Vagina (tissue), 2 donors: ENCODE measurements around the gene MYH11.

Source experiments
- CTCF ChIP-seq, 3 experiments: fragments of 450-650 bp in 2 of 3; fragments of 200-600 bp in 1 of 3; sonication (generic) in 1 of 3; IDR thresholded peaks; one replicate each; pipeline ENCODE4 v1.5.1; 2017 to 2019; ENCODE audit warnings: antibody characterized with exemption in 3 of 3, mild to moderate bottlenecking in 2 of 3, moderate library complexity in 2 of 3
- POLR2AphosphoS5 ChIP-seq, 2 donors: sonication (generic); formaldehyde crosslinking; IDR thresholded peaks; one replicate each; pipeline ENCODE4 v1.9.0; 2017; ENCODE audit warnings: antibody characterized with exemption in 2 of 2, mild to moderate bottlenecking in 2 of 2, low read depth in 1 of 2; ENCODE audit not compliant: insufficient read depth in 1 of 2

- TF ChIP-seq CTCF (IDR thresholded peaks at IDR 0.05): no peak
- no peak for TF ChIP-seq POLR2AphosphoS5 (IDR thresholded peaks at IDR 0.05; ENCODE audit: insufficient read depth in 1 of 2, low read depth in 1 of 2)
These were observed 19.7 kb downstream of the MYH11 start for GRCh38 chr16:15836965-15837611.
